ENCODE measurements around the gene NME4. TPM values are rescaled to one million over a fixed set of nuclear protein-coding genes. Genes with fewer than 3 reads are reported as not detected.
A peak's percentile ranks its signal among the peaks of the same experiment; 100 is the strongest.

Gene NME4
- total RNA-seq, 4 donors from 2014 or later: 114 to 158 (median 124) TPM

DNA sequence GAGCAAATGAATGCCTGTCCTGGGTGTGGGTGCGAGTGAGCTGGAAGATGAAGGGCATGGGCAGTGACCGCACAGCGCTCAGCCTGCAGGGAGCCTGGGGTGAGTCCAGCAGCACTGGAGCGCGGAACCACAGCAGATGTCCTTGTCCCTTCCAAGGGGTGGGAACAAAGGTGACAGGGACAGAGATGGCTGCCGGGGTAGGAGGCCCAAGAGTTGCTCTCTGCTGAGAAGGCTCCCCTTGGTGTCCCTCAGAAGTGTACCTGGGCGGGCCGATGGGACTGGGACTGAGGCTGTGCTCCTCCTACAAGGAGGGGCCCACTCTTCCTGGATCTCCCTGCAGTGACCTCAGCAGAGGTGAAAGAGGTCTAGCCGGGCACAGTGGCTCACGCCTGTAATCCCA, 7.6 kb upstream of the NME4 start:
- Histone ChIP-seq H3K36me3 (no peaks in the 10 kb centered on the region), H3K27ac (replicated peaks in 1 of 4) (peak overlapping the region in 1 of 4 donors; percentile 70), H3K27me3 (no peaks in the 10 kb centered on the region), H3K4me1 (peaks cover 7 to 29% (median 16%) of the 10 kb centered on the region in 4 donors), H3K4me3 (no peak overlapping the region), H3K9me3 (no peaks in the 10 kb centered on the region)
- DNase-seq (ENCODE audit: extremely low spot score): no peak
- WGBS: 100% methylated on average over 2 of the region's 10 CpGs
- TF ChIP-seq POLR2A (IDR thresholded peaks at IDR 0.05; ENCODE audit: low read depth): no peak
- intact Hi-C loops (cut with DNase I): no loop called here

DNA sequence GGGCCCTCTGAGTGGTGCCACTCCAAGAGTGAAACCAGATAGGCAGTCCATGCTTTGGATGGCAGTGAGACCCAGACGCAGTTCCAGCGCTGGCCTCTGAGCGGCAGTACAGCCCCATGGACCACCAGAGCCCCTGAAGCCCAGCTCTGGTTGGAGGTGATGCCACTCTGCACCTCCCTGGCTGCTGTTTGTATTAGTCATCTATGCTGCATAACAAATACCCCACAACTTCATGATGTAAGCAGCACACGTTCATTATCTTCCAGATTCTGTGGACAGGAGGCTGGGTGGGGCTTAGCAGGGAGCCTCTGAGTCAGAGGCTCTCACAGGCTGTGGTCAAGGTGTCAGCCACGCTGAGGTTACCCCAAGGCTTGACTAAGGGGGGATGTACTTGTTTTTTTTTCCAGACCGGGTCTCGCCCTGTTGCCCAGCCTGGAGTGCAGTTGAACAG, 5.1 kb upstream of the NME4 start:
- Histone ChIP-seq H3K27me3 (no peaks in the 10 kb centered on the region), H3K27ac (replicated peaks in 1 of 4) (no peak overlapping the region), H3K9me3 (no peaks in the 10 kb centered on the region), H3K4me1 (peaks cover 13 to 32% (median 22%) of the 10 kb centered on the region in 4 donors), H3K36me3 (no peaks in the 10 kb centered on the region), H3K4me3 (no peak overlapping the region)
- intact Hi-C loops (cut with DNase I): loop anchor here (10.0 kb wide), 1 partner anchor 133 kb away; the partner anchor contains the start of gene CAPN15
- no peak for DNase-seq (ENCODE audit: extremely low spot score)
- WGBS: 74% methylated on average over 7 of the region's 7 CpGs
- TF ChIP-seq EP300 (IDR thresholded peaks at IDR 0.05): no peak
- TF ChIP-seq, protein P1, sequence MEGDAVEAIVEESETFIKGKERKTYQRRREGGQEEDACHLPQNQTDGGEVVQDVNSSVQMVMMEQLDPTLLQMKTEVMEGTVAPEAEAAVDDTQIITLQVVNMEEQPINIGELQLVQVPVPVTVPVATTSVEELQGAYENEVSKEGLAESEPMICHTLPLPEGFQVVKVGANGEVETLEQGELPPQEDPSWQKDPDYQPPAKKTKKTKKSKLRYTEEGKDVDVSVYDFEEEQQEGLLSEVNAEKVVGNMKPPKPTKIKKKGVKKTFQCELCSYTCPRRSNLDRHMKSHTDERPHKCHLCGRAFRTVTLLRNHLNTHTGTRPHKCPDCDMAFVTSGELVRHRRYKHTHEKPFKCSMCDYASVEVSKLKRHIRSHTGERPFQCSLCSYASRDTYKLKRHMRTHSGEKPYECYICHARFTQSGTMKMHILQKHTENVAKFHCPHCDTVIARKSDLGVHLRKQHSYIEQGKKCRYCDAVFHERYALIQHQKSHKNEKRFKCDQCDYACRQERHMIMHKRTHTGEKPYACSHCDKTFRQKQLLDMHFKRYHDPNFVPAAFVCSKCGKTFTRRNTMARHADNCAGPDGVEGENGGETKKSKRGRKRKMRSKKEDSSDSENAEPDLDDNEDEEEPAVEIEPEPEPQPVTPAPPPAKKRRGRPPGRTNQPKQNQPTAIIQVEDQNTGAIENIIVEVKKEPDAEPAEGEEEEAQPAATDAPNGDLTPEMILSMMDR (IDR thresholded peaks at IDR 0.05): peak; percentile 54 to 78 (median 76)
- no peak for TF ChIP-seq POLR2A (IDR thresholded peaks at IDR 0.05; ENCODE audit: low read depth)
- TF ChIP-seq POLR2AphosphoS5 (IDR thresholded peaks at IDR 0.05): no peak

DNA sequence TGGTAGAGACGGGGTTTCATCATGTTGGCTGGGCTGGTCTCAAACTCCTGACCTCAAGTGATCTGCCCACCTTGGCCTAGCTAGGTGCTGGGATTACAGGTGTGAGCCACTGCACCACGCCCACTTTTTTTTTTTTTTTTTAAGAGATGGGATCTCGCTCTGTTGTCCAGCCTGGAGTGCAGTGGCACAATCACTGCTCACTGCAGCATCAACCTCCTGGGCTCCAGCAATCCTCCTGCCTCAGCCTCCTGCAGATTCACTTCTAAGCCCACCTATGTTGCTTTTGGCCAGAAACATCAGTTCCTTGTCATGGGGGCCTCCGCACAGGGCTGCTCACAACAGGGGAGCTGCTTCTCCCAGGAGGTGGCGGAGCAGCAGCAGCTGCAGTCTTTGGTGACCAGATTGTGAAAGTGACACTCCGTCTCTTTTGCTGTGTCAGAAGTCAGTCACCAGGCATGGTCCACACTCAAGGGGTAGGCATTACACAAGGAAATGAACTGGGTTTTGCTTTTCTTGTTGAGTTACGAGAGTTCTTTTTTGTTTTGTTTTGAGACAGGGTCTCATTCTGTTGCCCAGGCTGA, 4.5 kb upstream of the NME4 start:
- H3K9me3 ChIP-seq: no peaks in the 10 kb centered on the region
- no peak overlapping the region for H3K27ac ChIP-seq (replicated peaks in 1 of 4)
- no peak for DNase-seq (ENCODE audit: extremely low spot score)
- no peak overlapping the region for H3K4me3 ChIP-seq
- H3K4me1 ChIP-seq: peaks cover 13 to 26% (median 22%) of the 10 kb centered on the region in 4 donors
- no peaks in the 10 kb centered on the region for H3K36me3 ChIP-seq
- TF ChIP-seq POLR2AphosphoS5 (IDR thresholded peaks at IDR 0.05): no peak
- TF ChIP-seq POLR2A (IDR thresholded peaks at IDR 0.05; ENCODE audit: low read depth): no peak
- no peak for TF ChIP-seq EP300 (IDR thresholded peaks at IDR 0.05)
- intact Hi-C loops (cut with DNase I): loop anchor here (10.0 kb wide), 1 partner anchor 132 kb away; the partner anchor contains the start of gene CAPN15
- WGBS: 87% methylated on average over 7 of the region's 7 CpGs
- no peaks in the 10 kb centered on the region for H3K27me3 ChIP-seq

DNA sequence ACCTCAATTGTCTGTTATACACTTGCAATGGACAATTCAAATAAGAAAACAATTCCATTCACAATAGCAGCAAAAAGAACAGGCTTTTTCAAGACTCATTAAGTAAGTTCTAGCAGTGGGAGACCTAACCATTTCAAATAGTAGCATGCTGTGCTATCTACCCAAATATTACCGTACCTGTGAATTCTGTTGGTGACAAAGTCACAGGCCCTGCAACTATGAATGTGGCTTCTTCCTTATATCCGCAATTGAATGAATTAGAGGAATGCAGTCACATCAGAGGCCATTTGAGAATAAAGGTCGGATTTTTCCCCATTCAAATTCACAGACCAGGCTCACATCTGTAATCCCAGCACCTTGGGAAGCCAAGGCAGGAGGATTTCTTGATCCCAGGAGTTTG, 800 bp upstream of the NME4 start:
- Histone ChIP-seq H3K4me1 (peaks cover 16 to 49% (median 39%) of the 10 kb centered on the region in 4 donors), H3K36me3 (peaks cover 0 to 15% (median 8%) of the 10 kb centered on the region in 4 donors), H3K27ac (replicated peaks in 1 of 4) (peak overlapping the region; percentile 85 to 92 (median 90)), H3K27me3 (no peaks in the 10 kb centered on the region), H3K9me3 (no peaks in the 10 kb centered on the region), H3K4me3 (peak overlapping the region; percentile 69 to 85 (median 80))
- WGBS: 26% methylated on average over 3 of the region's 3 CpGs
- TF ChIP-seq EP300 (IDR thresholded peaks at IDR 0.05) (no peak), POLR2AphosphoS5 (IDR thresholded peaks at IDR 0.05) (no peak), POLR2A (IDR thresholded peaks at IDR 0.05; ENCODE audit: low read depth) (no peak)
- TF ChIP-seq, protein P1 (IDR thresholded peaks at IDR 0.05): no peak
- DNase-seq (ENCODE audit: extremely low spot score): no peak
- intact Hi-C loops (cut with DNase I): loop anchor here (10.0 kb wide), 1 partner anchor 129 kb away; the partner anchor contains the start of gene CAPN15

DNA sequence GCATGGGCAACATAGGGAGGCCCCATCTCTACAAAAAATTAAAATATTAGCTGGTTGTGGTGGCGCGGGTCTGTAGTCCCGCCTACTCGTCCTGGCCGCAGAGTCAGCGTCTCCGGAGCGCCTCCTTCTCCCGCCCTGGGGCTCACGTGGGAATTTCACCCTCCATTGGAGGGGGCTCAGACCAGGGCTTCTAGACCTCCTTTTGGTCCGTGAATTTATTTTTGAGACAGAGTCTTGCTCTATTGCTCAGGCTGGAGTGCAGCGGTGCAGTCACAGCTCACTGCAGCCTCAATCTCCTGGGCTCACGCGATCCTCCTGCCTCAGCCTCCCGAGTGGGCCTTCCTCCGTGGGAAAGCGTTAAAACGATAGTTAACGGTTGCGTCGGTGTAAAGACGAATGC, 394 bp upstream of the NME4 start:
- Histone ChIP-seq H3K36me3 (peaks cover 0 to 15% (median 8%) of the 10 kb centered on the region in 4 donors), H3K4me1 (peaks cover 16 to 49% (median 41%) of the 10 kb centered on the region in 4 donors), H3K4me3 (peak overlapping the region; percentile 69 to 85 (median 80)), H3K27me3 (no peaks in the 10 kb centered on the region), H3K9me3 (no peaks in the 10 kb centered on the region), H3K27ac (replicated peaks in 1 of 4) (peak overlapping the region; percentile 85 to 92 (median 90))
- no peak for DNase-seq (ENCODE audit: extremely low spot score)
- intact Hi-C loops (cut with DNase I): loop anchor here (10.0 kb wide), 1 partner anchor 128 kb away; the partner anchor contains the start of gene CAPN15
- TF ChIP-seq POLR2AphosphoS5 (IDR thresholded peaks at IDR 0.05): peak; percentile 32 to 39
- TF ChIP-seq, protein P1 (IDR thresholded peaks at IDR 0.05): no peak
- under 1% methylated on average over 12 of the region's 22 CpGs for WGBS

Measured in esophagus muscularis mucosa (tissue), 4 donors.